GM13977 (cell line): ENCODE measurements around the gene PRSS21.

ENCODE experiments used
- DNase-seq: peaks from one replicate; pipeline ENCODE4 v3.0.0; 2012; ENCODE audit warnings: low spot score
- in situ Hi-C: fragments of 300-500 bp; cut with MboI; formaldehyde crosslinking; loops from one replicate; pipeline ENCODE4 v1.12.0; 2022; ENCODE audit warnings: low sequenced_read_pairs, low pct_unique_long_range_greater_than_20kb, mixed read lengths, inconsistent platforms; ENCODE audit not compliant: unreplicated experiment
- TF ChIP-seq, protein P1 (sequence below): IDR thresholded peaks from 2 replicates; pipeline ENCODE4 v1.5.1; 2012; ENCODE audit warnings: mild to moderate bottlenecking, control low read depth; ENCODE audit not compliant: insufficient read depth; ENCODE audit errors: extremely low read depth, missing control alignments

PRSS21 gene, protein sequence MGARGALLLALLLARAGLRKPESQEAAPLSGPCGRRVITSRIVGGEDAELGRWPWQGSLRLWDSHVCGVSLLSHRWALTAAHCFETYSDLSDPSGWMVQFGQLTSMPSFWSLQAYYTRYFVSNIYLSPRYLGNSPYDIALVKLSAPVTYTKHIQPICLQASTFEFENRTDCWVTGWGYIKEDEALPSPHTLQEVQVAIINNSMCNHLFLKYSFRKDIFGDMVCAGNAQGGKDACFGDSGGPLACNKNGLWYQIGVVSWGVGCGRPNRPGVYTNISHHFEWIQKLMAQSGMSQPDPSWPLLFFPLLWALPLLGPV

DNA sequence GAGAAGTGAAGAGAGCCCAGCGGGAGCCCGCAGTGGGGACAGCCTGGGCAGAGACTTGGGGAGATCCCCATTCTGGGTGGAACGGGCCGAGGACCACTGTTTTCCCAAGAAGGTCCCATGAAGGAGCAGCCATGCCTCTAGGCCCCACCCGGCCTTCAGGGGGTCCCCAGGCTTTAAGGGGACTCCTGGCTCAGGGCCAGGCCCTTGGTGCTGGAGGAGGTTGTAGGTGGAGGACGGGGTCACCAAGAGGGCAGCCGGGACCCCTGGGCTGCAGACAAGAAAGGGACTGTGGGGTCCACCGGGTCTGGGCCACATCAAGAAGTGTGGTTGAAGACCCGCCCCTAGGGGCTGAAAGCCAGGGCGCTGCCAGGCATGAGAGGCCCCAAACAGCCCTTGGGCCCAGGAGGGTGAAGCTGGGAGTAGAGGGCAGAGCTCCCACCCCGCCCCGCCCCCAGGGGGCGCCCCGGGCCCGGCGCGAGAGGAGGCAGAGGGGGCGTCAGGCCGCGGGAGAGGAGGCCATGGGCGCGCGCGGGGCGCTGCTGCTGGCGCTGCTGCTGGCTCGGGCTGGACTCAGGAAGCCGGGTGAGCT, at the start of gene PRSS21:
Gene PRSS21, plus strand, starts transcription at position 487 of the 589 bp plus-strand sequence. Its CDS starts 32 bp downstream, at position 519.
- DNase-seq, result peak; percentile 69
- in situ Hi-C loops, result no loop called here
- TF ChIP-seq, protein P1, sequence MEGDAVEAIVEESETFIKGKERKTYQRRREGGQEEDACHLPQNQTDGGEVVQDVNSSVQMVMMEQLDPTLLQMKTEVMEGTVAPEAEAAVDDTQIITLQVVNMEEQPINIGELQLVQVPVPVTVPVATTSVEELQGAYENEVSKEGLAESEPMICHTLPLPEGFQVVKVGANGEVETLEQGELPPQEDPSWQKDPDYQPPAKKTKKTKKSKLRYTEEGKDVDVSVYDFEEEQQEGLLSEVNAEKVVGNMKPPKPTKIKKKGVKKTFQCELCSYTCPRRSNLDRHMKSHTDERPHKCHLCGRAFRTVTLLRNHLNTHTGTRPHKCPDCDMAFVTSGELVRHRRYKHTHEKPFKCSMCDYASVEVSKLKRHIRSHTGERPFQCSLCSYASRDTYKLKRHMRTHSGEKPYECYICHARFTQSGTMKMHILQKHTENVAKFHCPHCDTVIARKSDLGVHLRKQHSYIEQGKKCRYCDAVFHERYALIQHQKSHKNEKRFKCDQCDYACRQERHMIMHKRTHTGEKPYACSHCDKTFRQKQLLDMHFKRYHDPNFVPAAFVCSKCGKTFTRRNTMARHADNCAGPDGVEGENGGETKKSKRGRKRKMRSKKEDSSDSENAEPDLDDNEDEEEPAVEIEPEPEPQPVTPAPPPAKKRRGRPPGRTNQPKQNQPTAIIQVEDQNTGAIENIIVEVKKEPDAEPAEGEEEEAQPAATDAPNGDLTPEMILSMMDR, result peak; percentile 25

DNA sequence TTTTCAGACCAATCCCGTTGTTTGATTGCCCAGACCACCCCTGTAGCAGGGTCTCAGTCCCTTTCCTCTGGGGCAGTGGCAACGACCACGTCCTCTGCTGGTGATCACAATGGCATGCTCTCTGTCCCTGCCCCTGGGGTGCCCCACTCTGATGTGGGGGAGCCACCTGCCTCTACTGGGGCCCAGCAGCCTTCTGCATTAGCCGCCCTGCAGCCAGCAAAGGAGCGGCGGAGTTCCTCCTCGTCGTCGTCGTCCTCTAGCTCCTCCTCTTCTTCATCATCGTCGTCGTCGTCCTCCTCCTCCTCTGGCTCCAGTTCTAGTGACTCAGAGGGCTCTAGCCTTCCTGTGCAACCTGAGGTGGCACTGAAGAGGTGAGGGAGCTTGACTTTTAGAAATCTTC, 49.1 kb upstream of the PRSS21 start:
- no peak for DNase-seq
- TF ChIP-seq, protein P1, result no peak
- in situ Hi-C loops, result no loop called here

DNA sequence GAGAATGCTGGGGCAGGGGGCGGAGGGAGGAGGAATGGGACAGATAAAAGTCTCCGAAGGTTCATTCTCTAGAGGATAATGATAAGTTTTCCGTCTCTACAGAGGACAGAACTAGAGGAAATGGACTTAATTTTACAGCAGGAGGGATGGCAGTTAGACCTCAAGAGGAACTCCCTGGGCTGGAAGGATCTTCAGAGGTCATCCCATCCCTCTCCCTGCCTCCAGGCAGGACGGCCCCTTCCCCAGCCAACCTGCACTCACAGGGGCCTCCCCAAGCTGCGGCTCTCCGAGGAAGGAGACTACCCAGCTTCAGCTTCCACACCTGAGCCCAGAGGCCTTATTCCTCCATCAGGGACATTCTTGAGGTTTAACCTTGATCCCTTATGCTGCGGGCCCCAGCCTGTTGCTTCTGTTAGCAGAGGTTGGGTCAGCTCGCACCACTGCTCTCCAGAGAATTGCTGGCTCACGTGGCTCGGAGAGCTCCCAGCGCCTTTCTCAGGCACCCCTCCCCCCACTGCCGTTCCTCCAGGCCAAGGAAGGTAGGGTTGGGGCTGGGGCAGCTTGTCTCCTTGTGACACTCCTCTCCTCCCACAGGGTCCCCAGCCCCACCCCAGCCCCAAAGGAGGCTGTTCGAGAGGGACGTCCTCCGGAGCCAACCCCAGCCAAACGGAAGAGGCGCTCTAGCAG, 48.5 kb upstream of the PRSS21 start:
- in situ Hi-C loops, result no loop called here
- TF ChIP-seq, protein P1, result no peak
- DNase-seq, result no peak

DNA sequence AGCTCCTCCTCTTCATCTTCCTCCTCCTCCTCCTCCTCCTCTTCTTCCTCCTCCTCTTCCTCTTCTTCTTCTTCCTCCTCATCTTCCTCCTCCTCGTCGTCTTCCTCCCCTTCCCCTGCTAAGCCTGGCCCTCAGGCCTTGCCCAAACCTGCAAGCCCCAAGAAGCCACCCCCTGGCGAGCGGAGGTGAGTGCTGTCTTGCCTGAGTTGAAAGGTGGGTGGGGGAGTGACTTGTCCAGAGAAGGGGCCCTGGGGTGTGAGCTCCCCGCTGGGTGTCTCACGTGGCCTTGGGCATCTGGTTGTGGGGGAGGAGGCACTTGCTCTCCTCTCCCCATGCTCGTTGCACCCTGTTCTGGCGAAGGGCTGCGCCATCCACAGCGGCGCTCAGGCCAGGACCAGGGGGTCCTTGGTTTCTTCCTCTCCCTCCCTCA, 47.9 kb upstream of the PRSS21 start:
- in situ Hi-C loops, result no loop called here
- DNase-seq, result no peak
- TF ChIP-seq, protein P1, result no peak

DNA sequence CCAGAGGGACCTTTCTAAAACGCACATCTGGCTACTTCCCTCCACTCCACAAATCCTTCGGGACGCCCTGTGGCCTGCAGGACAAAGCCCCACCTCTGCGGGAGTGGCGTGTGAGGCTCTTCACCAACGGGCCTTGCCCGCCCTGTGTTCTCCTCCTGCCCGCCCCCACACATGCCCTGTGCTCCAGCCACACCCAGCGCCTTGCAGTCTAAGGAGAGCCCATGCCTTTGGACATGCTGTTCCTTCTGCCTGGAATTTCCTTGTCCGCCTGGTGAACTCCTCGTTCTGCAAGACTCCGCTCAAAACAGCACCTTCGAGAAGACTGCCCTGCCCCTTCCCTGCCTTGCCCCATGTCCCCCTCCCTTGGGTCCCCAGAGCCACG, 47.4 kb upstream of the PRSS21 start:
- DNase-seq, result no peak
- in situ Hi-C loops, result no loop called here
- TF ChIP-seq, protein P1, result no peak

DNA sequence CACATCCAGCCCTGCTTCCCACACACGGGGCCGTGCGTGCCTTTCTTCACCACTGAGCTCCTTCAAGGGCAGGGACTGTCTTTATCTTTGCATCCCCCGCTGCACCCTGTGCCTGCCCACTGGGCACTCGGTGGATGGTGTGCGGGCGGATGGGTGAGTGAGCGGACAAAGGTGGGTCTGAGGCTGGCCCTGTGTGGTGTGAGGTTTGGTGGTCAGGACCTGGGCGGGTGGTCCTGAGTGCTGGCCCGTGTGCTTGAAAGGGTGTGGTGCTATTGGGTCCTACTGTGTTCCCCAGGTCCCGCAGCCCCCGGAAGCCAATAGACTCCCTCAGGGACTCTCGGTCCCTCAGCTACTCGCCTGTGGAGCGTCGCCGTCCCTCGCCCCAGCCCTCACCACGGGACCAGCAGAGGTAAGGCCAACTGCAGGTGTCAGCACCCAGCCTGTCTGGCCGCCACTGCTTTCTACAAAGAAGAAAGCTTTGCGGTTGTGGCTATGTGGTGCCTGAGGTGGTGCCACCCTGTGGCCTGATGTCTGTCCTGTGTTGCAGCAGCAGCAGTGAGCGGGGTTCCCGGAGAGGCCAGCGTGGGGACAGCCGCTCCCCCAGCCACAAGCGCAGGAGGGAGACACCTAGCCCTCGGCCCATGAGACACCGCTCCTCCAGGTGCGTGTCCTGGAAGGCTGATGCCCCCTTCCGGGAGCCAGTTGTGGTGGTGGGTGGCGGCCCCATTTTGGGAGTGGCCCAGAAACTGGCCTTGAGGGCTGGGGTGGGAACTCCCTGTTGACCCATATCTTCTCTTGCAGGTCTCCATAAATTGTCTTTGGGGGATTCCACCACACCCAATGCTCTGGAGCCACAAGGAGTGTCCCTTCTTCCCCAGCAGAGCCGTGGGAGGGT, 46.7 kb upstream of the PRSS21 start:
- DNase-seq, result no peak

More for the DNA sequence above, 46.7 kb upstream of the PRSS21 start:
- TF ChIP-seq, protein P1, result no peak
- in situ Hi-C loops, result no loop called here
